ENCODE data around the gene MIPEP. TPM values are rescaled to one million over a fixed set of nuclear protein-coding genes. Genes with fewer than 3 reads are reported as not detected.

The MIPEP gene
- total RNA-seq, 1 experiment from 2014 or later: 25.4 TPM

- no peaks in the 10 kb centered on the region for H3K4me1 ChIP-seq (ENCODE audit: insufficient read depth, low read length, poor library complexity, severe bottlenecking)
Observed at GRCh38 chr13:23705583-23705982, 183.6 kb downstream of the MIPEP start.

GRCh38 chr13:23703246-23703860 is 185.8 kb downstream of the MIPEP start:
- intact Hi-C loops (cut with micrococcal nuclease; ENCODE audit: unreplicated experiment): loop anchor here (10.0 kb wide), 1 partner anchor 239 kb away; no protein-coding TSS in a partner anchor
- Histone ChIP-seq H3K27ac (ENCODE audit: low read depth, low read length, poor library complexity, severe bottlenecking) (no peak overlapping the region), H3K36me3 (ENCODE audit: insufficient read depth, low read length, poor library complexity, severe bottlenecking) (no peaks in the 10 kb centered on the region), H3K27me3 (replicated peaks; ENCODE audit: insufficient read depth, low read depth, low read length, poor library complexity) (no peaks in the 10 kb centered on the region), H3K4me3 (ENCODE audit: low read depth, low read length, poor library complexity, severe bottlenecking) (no peak overlapping the region), H3K4me1 (ENCODE audit: insufficient read depth, low read length, poor library complexity, severe bottlenecking) (no peaks in the 10 kb centered on the region), H3K9me3 (ENCODE audit: low read depth, low read length, poor library complexity, severe bottlenecking) (no peaks in the 10 kb centered on the region)
- ChIA-PET CTCF (no interaction called here), POLR2A (ENCODE audit: low non-redundant PET) (no interaction called here)
- no peak for DNase-seq (ENCODE audit: low spot score)
- TF ChIP-seq CTCF (conservative IDR thresholded peaks at IDR 0.05; ENCODE audit: low read depth, low read length): no peak
- TF ChIP-seq EZH2 (IDR thresholded peaks at IDR 0.05; ENCODE audit: borderline replicate concordance, low read depth, low read length, poor library complexity, severe bottlenecking): no peak
- BruUV-seq (replicated peaks): no TSS peak

More at GRCh38 chr13:23705583-23705982, 183.6 kb downstream of the MIPEP start:
- Histone ChIP-seq H3K9me3 (ENCODE audit: low read depth, low read length, poor library complexity, severe bottlenecking) (no peaks in the 10 kb centered on the region), H3K27ac (ENCODE audit: low read depth, low read length, poor library complexity, severe bottlenecking) (no peak overlapping the region), H3K27me3 (replicated peaks; ENCODE audit: insufficient read depth, low read depth, low read length, poor library complexity) (no peaks in the 10 kb centered on the region), H3K36me3 (ENCODE audit: insufficient read depth, low read length, poor library complexity, severe bottlenecking) (no peaks in the 10 kb centered on the region), H3K4me3 (ENCODE audit: low read depth, low read length, poor library complexity, severe bottlenecking) (no peak overlapping the region)
- CTCF ChIA-PET: no interaction called here
- DNase-seq (ENCODE audit: low spot score): no peak
- POLR2A ChIA-PET (ENCODE audit: low non-redundant PET): no interaction called here
- no TSS peak for BruUV-seq (replicated peaks)
- intact Hi-C loops (cut with micrococcal nuclease; ENCODE audit: unreplicated experiment): loop anchor here (10.0 kb wide), 1 partner anchor 241 kb away; no protein-coding TSS in a partner anchor
- TF ChIP-seq CTCF (conservative IDR thresholded peaks at IDR 0.05; ENCODE audit: low read depth, low read length) (no peak), EZH2 (IDR thresholded peaks at IDR 0.05; ENCODE audit: borderline replicate concordance, low read depth, low read length, poor library complexity, severe bottlenecking) (no peak)

- ChIA-PET POLR2A (ENCODE audit: low non-redundant PET) (no interaction called here), CTCF (no interaction called here)
- no peak for TF ChIP-seq EZH2 (IDR thresholded peaks at IDR 0.05; ENCODE audit: borderline replicate concordance, low read depth, low read length, poor library complexity, severe bottlenecking)
- TF ChIP-seq CTCF (conservative IDR thresholded peaks at IDR 0.05; ENCODE audit: low read depth, low read length): no peak
- Histone ChIP-seq H3K27me3 (replicated peaks; ENCODE audit: insufficient read depth, low read depth, low read length, poor library complexity) (no peaks in the 10 kb centered on the region), H3K27ac (ENCODE audit: low read depth, low read length, poor library complexity, severe bottlenecking) (no peak overlapping the region), H3K4me3 (ENCODE audit: low read depth, low read length, poor library complexity, severe bottlenecking) (no peak overlapping the region), H3K4me1 (ENCODE audit: insufficient read depth, low read length, poor library complexity, severe bottlenecking) (no peaks in the 10 kb centered on the region), H3K36me3 (ENCODE audit: insufficient read depth, low read length, poor library complexity, severe bottlenecking) (no peaks in the 10 kb centered on the region), H3K9me3 (ENCODE audit: low read depth, low read length, poor library complexity, severe bottlenecking) (no peaks in the 10 kb centered on the region)
- no peak for DNase-seq (ENCODE audit: low spot score)
- no TSS peak for BruUV-seq (replicated peaks)
- intact Hi-C loops (cut with micrococcal nuclease; ENCODE audit: unreplicated experiment): loop anchor here (10.0 kb wide), 1 partner anchor 237 kb away; no protein-coding TSS in a partner anchor
Observed at GRCh38 chr13:23701636-23702035, 187.6 kb downstream of the MIPEP start.
